Smooth muscle cell (in vitro differentiated cells): ENCODE data around the gene SMIM35. TPM values are rescaled to one million over a fixed set of nuclear protein-coding genes. Genes with fewer than 3 reads are reported as not detected.

ENCODE experiments used
- DNase-seq: peaks from one replicate; lab custom pipeline; 2025; ENCODE audit not compliant: unreplicated experiment; lab: John Stamatoyannopoulos, UW
- H2AFZ ChIP-seq: fragments of 200-600 bp; sonication (generic); 2 replicates; pipeline ENCODE4 v1.6.0; 2016; ENCODE audit warnings: antibody characterized with exemption, low read depth, mild to moderate bottlenecking
- H3F3A ChIP-seq: fragments of 200-600 bp; sonication (generic); 2 replicates; pipeline ENCODE4 v1.6.0; 2017; ENCODE audit warnings: antibody characterized with exemption, low read depth
- H3K27ac ChIP-seq: fragments of 200-600 bp; sonication (generic); 2 replicates; pipeline ENCODE4 v1.5.1; 2016; ENCODE audit warnings: low read depth, mild to moderate bottlenecking
- H3K27me3 ChIP-seq: fragments of 200-600 bp; sonication (generic); 2 replicates; pipeline ENCODE4 v1.6.1; 2016; ENCODE audit warnings: low read depth, mild to moderate bottlenecking
- H3K36me3 ChIP-seq: fragments of 200-600 bp; sonication (generic); 2 replicates; pipeline ENCODE4 v1.5.1; 2016; ENCODE audit warnings: low read depth
- H3K4me1 ChIP-seq: fragments of 200-600 bp; sonication (generic); 2 replicates; pipeline ENCODE4 v1.5.1; 2016; ENCODE audit warnings: low read depth
- H3K4me2 ChIP-seq: fragments of 200-600 bp; sonication (generic); 2 replicates; pipeline ENCODE4 v1.6.0; 2016; ENCODE audit warnings: mild to moderate bottlenecking
- H3K4me3 ChIP-seq: fragments of 200-600 bp; sonication (generic); 2 replicates; pipeline ENCODE4 v1.5.1; 2016; ENCODE audit warnings: mild to moderate bottlenecking
- H3K79me2 ChIP-seq: fragments of 200-600 bp; sonication (generic); 2 replicates; pipeline ENCODE4 v1.6.0; 2016; ENCODE audit warnings: low read depth, mild to moderate bottlenecking
- H3K9ac ChIP-seq: fragments of 200-600 bp; sonication (generic); 2 replicates; pipeline ENCODE4 v1.6.0; 2016; ENCODE audit warnings: low read depth
- H3K9me3 ChIP-seq: fragments of 200-600 bp; sonication (generic); replicated peaks from 2 replicates; pipeline ENCODE4 v1.5.1; 2016; ENCODE audit warnings: low read depth
- H4K20me1 ChIP-seq: fragments of 200-600 bp; sonication (generic); 2 replicates; pipeline ENCODE4 v1.6.0; 2016; ENCODE audit warnings: low read depth
- WGBS: methylation state at CpG from one replicate; pipeline ENCODE4 v1.1.7; 2016; ENCODE audit warnings: low lambda C conversion rate; 5-methylcytosine and 5-hydroxymethylcytosine counted together
- polyA plus RNA-seq: library from polyadenylated mRNA; unstranded; fragments of >200 nt; fragmentation: Nextera tagmentation; extraction: Ambion mirVana; gene quantifications from 2 replicates; pipeline ENCODE4 v1.2.1, GENCODE V29; 2016
- total RNA-seq: library from RNA; depleted of rRNA; stranded (reverse); fragments of >200 nt; gene quantifications from 2 replicates; pipeline ENCODE4 v1.2.3, GENCODE V29; 2014
- TF ChIP-seq, protein P1 (sequence below): fragments of 200-600 bp; sonication (generic); IDR thresholded peaks from 2 replicates; pipeline ENCODE4 v1.5.1; 2017; ENCODE audit warnings: borderline replicate concordance, mild to moderate bottlenecking, antibody characterized with exemption; ENCODE audit not compliant: insufficient read depth, poor library complexity, severe bottlenecking

The SMIM35 gene
- total and polyA plus RNA-seq, 2 experiments from 2014 or later = not detected

DNA sequence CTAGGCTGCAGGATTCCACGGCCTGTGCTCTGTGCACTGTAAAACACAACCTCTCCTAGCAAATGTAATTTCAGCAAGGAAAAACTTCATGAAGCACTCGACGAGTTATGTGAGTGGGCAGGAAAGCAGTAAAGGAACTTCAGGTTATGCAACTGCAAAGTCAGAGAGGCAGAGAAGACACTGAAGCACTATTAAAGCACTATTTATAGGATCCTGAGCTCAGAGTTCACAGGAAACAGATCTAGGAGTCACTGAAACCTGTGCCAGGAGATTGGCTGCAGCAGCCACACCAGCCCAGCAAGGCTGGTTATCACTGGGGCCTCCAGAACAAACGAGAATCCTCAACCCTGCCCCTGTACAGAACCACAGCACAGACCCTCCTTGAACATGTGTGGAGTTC lies 2.5 kb downstream of the SMIM35 start:
- H2AFZ ChIP-seq = peak overlapping the region; percentile 61
- no peaks in the 10 kb centered on the region for H3K9me3 ChIP-seq
- TF ChIP-seq, protein P1, sequence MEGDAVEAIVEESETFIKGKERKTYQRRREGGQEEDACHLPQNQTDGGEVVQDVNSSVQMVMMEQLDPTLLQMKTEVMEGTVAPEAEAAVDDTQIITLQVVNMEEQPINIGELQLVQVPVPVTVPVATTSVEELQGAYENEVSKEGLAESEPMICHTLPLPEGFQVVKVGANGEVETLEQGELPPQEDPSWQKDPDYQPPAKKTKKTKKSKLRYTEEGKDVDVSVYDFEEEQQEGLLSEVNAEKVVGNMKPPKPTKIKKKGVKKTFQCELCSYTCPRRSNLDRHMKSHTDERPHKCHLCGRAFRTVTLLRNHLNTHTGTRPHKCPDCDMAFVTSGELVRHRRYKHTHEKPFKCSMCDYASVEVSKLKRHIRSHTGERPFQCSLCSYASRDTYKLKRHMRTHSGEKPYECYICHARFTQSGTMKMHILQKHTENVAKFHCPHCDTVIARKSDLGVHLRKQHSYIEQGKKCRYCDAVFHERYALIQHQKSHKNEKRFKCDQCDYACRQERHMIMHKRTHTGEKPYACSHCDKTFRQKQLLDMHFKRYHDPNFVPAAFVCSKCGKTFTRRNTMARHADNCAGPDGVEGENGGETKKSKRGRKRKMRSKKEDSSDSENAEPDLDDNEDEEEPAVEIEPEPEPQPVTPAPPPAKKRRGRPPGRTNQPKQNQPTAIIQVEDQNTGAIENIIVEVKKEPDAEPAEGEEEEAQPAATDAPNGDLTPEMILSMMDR = no peak
- no peaks in the 10 kb centered on the region for H3K4me1 ChIP-seq
- no peak for DNase-seq
- H3F3A ChIP-seq = peaks cover 5% of the 10 kb centered on the region
- no peak overlapping the region for H3K4me3 ChIP-seq
- H3K27ac ChIP-seq = no peak overlapping the region
- H3K4me2 ChIP-seq = peak overlapping the region; percentile 35
- no peaks in the 10 kb centered on the region for H3K36me3 ChIP-seq
- WGBS = 22% methylated on average over 4 of the region's 4 CpGs
- H3K27me3 ChIP-seq = peaks cover 2% of the 10 kb centered on the region
- H3K79me2 ChIP-seq = no peaks in the 10 kb centered on the region
- no peak overlapping the region for H3K9ac ChIP-seq
- H4K20me1 ChIP-seq = no peaks in the 10 kb centered on the region

DNA sequence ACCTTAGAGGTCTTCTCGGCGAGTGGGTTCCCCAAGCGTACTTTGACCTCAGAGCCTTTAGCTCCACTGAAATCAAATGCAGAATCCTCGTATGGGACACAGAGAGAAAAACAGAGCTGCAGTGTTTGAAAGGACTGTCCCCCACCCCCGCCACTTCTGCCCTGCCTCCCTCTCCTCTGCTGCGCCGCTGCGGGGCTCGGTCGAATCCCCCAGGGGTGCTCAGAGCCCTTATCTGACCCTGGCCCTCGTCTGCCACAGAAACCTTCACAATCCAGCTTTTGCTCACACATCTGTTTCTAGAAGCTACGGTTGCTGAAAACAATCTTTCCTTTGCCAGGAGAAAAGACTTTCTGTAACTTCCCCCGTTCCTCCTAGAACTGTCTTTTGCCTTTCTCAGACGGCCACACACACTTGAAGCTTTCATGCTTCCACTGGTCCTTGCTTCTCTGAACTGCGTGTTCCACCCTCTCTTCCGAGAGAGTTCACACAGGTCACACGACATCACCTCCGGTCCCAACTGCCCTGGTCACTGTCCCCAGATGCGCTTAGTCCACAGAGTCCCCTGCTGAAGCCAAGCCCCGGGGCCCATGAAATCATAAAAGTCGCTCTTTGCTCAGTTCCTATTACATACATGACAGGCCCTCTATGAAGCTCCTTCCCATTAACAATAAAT lies 3.7 kb downstream of the SMIM35 start:
- Histone ChIP-seq H3K4me1 (no peaks in the 10 kb centered on the region), H3K36me3 (no peaks in the 10 kb centered on the region), H3K9me3 (no peaks in the 10 kb centered on the region), H3K79me2 (no peaks in the 10 kb centered on the region), H3K4me3 (no peak overlapping the region), H2AFZ (no peak overlapping the region), H3K27me3 (peaks cover 2% of the 10 kb centered on the region), H3K9ac (no peak overlapping the region), H3K4me2 (no peak overlapping the region), H3F3A (peaks cover 5% of the 10 kb centered on the region), H3K27ac (no peak overlapping the region), H4K20me1 (no peaks in the 10 kb centered on the region)
- TF ChIP-seq, protein P1 = no peak
- WGBS = 71% methylated on average over 21 of the region's 21 CpGs
- no peak for DNase-seq

GRCh38 chr11:118081241-118081958 lies 5.4 kb downstream of the SMIM35 start:
- TF ChIP-seq, protein P1 = no peak
- WGBS = 76% methylated on average over 18 of the region's 18 CpGs
- Histone ChIP-seq H3K36me3 (no peaks in the 10 kb centered on the region), H3K4me2 (no peak overlapping the region), H3K4me1 (no peaks in the 10 kb centered on the region), H2AFZ (no peak overlapping the region), H3K9ac (no peak overlapping the region), H3K79me2 (no peaks in the 10 kb centered on the region), H3K4me3 (no peak overlapping the region), H3K27ac (no peak overlapping the region), H4K20me1 (no peaks in the 10 kb centered on the region), H3F3A (peaks cover 5% of the 10 kb centered on the region), H3K9me3 (no peaks in the 10 kb centered on the region), H3K27me3 (peaks cover 5% of the 10 kb centered on the region)
- DNase-seq = no peak
